ENCODE results near the gene SPNS2. TPM values are rescaled to one million over a fixed set of nuclear protein-coding genes. Genes with fewer than 3 reads are reported as not detected.

Gene SPNS2
- total and polyA plus RNA-seq, 2 of the 8 experiments (the other 6 are each of a cell fraction or from before 2014, with no cell fraction given) = 1.2 to 1.5 TPM

DNA sequence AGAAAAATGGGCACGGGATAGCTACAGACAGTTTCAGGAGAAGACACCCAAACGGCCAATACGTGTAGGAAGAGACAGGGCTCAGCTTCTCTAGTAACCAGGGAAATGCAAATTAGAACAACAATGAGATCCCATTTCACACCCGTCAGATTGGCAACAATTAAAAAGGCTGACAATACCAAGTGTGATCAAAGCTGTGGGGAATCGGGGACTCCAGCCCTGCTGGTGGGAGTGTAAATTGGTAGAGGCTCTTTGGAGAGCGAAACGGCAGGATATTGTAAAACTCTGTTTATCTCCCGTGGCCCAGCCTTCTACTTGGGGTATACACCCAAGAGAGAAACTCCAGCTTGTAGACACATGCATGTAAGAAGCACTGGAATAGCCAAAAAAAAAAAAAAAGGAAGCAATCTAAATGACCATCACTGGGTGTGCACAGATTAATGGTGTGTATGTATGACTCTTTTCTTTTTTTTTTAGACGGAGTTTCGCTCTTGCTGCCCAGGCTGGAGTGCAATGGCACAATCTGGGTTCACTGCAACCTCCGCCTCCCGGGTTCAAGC is 29.0 kb downstream of the SPNS2 start:
- Histone ChIP-seq H3K36me3 (ENCODE audit: control insufficient read depth in 2 of 4, insufficient read depth in 4 of 4, low read length in 3 of 4) (no peaks in the 10 kb centered on the region), H3K14ac (ENCODE audit: insufficient read length) (no peak overlapping the region), H3K4me3 (ENCODE audit: extremely low read depth in 1 of 4, insufficient read depth in 2 of 4, low read depth in 3 of 4, low read length in 4 of 4) (no peak overlapping the region), H2BK12ac (ENCODE audit: low read depth, low read length) (no peak overlapping the region), H3K27ac (ENCODE audit: low read depth, low read length) (no peak overlapping the region), H3K4me2 (ENCODE audit: insufficient read depth in 1 of 2, low read depth in 2 of 2, low read length in 2 of 2) (no peak overlapping the region), H3K56ac (replicated peaks; ENCODE audit: insufficient read length, low read depth, low read length) (no peak overlapping the region), H3K4ac (replicated peaks; ENCODE audit: insufficient read length, low read depth, low read length) (no peak overlapping the region), H3K23me2 (ENCODE audit: low read depth, low read length) (no peaks in the 10 kb centered on the region; the same call in 1 of the 2 replicates), H3K79me1 (ENCODE audit: low read depth, low read length) (no peaks in the 10 kb centered on the region), H2AK5ac (ENCODE audit: low read depth, low read length) (no peak overlapping the region), H4K20me1 (replicated peaks in 1 of 2; ENCODE audit: control insufficient read depth in 1 of 2, insufficient read depth in 2 of 2, low read length in 2 of 2) (peaks cover 0 to 4% of the 10 kb centered on the region in 2 experiments), H3K27me3 (replicated peaks in 1 of 4; ENCODE audit: control insufficient read depth in 3 of 4, extremely low read depth in 1 of 4, insufficient read depth in 3 of 4, low read length in 3 of 4) (peaks cover 0 to 36% (median 27%) of the 10 kb centered on the region in 4 experiments; a peak in 6 of 7 replicates), H2BK15ac (ENCODE audit: low read length) (no peak overlapping the region), H3K18ac (ENCODE audit: extremely low read depth, low read length) (no peak overlapping the region), H4K8ac (ENCODE audit: extremely low read depth, insufficient read depth, low read length) (no peak overlapping the region), H3K23ac (ENCODE audit: insufficient read length) (no peak overlapping the region), H3K4me1 (replicated peaks in 1 of 4; ENCODE audit: control insufficient read depth in 3 of 4, insufficient read depth in 4 of 4, low read length in 3 of 4) (no peaks in the 10 kb centered on the region; a peak in 1 of 7 replicates), H4K91ac (replicated peaks; ENCODE audit: insufficient read length, low read length) (no peak overlapping the region), H2BK20ac (ENCODE audit: low read length) (no peak overlapping the region), H4K5ac (ENCODE audit: insufficient read length, low read depth, low read length) (no peak overlapping the region), H3K79me2 (ENCODE audit: control insufficient read depth in 1 of 2, insufficient read depth in 2 of 2, low read length in 2 of 2) (no peaks in the 10 kb centered on the region), H3K9ac (replicated peaks in 1 of 4; ENCODE audit: extremely low read depth in 1 of 4, low read depth in 3 of 4, low read length in 3 of 4) (no peak overlapping the region), H2BK5ac (ENCODE audit: low read depth, low read length) (no peak overlapping the region), H2AFZ (ENCODE audit: low read length) (no peak overlapping the region), H2BK120ac (replicated peaks; ENCODE audit: low read depth, low read length) (no peak overlapping the region), H3K9me3 (ENCODE audit: insufficient read depth in 2 of 2, low read depth in 1 of 2, low read length in 1 of 2) (no peaks in the 10 kb centered on the region)
- TF ChIP-seq RFX5 (IDR thresholded peaks at IDR 0.05; ENCODE audit: borderline replicate concordance, low read depth, low read length) (no peak), SIX5 (IDR thresholded peaks at IDR 0.05; ENCODE audit: low read depth, low read length) (0 out of 2 replicates have a peak, but pooled peaks have one; percentile 1)
- CTCF ChIA-PET (ENCODE audit: partially characterized antibody) = interaction anchor here (0.6 to 1.0 kb wide), 4 partner anchors 8 to 73 kb away, joined by 3 read pairs; no protein-coding TSS in a partner anchor
- POLR2A ChIA-PET (ENCODE audit: partially characterized antibody) = interaction anchor here (1.2 to 37.1 kb wide), 2 partner anchors 19 to 45 kb away, joined by 3 to 546 read pairs; partner anchors contain the start of genes GGT6 and MYBBP1A
- 64% methylated on average over 10 of the region's 12 CpGs; no CpG with 5 or more reads in 1 of the 2 experiments for WGBS, 2 experiments (ENCODE audit: extremely low coverage in 1 of 2, insufficient coverage in 1 of 2, insufficient read length in 1 of 2, insufficient replicate concordance in 2 of 2, low coverage in 1 of 2, low lambda C conversion rate in 2 of 2, missing lambda C conversion rate in 1 of 2)
- DNase-seq (ENCODE audit: low read depth in 1 of 2, low spot score in 2 of 2) (no peak), FAIRE-seq (no peak)
